ENCODE measurements around the gene CROCC2.

CROCC2 gene

GRCh38 chr2:240898108-240898730 lies 7.9 kb upstream of the CROCC2 start:
- H3K4me3 ChIP-seq (ENCODE audit: low read depth in 1 of 2, low read length in 2 of 2): no peak overlapping the region
- no peak overlapping the region for H3K27ac ChIP-seq (ENCODE audit: low read length)
- H3K36me3 ChIP-seq (ENCODE audit: insufficient read depth, low read length): no peaks in the 10 kb centered on the region
- no peak overlapping the region for H3K4me2 ChIP-seq (ENCODE audit: insufficient read depth, low read length)
- no peaks in the 10 kb centered on the region for H3K79me2 ChIP-seq (ENCODE audit: insufficient read depth, low read length)
- peaks cover 5% of the 10 kb centered on the region; the same call in 1 of the 2 replicates for H4K20me1 ChIP-seq (ENCODE audit: insufficient read depth, low read length)
- H3K9ac ChIP-seq (ENCODE audit: low read depth, low read length): no peak overlapping the region
- DNase-seq: no peak
- no peaks in the 10 kb centered on the region for H3K9me3 ChIP-seq (ENCODE audit: insufficient read depth, low read length, severe bottlenecking)
- no peak for ATAC-seq (ENCODE audit: insufficient read depth, low read depth)
- peaks cover 4% of the 10 kb centered on the region for H3K27me3 ChIP-seq (ENCODE audit: insufficient read depth, low read length, poor library complexity)
- no peaks in the 10 kb centered on the region for H3K4me1 ChIP-seq (ENCODE audit: insufficient read depth, low read length)
- no peak overlapping the region for H2AFZ ChIP-seq (ENCODE audit: low read depth, low read length)
- TF ChIP-seq, protein P1, sequence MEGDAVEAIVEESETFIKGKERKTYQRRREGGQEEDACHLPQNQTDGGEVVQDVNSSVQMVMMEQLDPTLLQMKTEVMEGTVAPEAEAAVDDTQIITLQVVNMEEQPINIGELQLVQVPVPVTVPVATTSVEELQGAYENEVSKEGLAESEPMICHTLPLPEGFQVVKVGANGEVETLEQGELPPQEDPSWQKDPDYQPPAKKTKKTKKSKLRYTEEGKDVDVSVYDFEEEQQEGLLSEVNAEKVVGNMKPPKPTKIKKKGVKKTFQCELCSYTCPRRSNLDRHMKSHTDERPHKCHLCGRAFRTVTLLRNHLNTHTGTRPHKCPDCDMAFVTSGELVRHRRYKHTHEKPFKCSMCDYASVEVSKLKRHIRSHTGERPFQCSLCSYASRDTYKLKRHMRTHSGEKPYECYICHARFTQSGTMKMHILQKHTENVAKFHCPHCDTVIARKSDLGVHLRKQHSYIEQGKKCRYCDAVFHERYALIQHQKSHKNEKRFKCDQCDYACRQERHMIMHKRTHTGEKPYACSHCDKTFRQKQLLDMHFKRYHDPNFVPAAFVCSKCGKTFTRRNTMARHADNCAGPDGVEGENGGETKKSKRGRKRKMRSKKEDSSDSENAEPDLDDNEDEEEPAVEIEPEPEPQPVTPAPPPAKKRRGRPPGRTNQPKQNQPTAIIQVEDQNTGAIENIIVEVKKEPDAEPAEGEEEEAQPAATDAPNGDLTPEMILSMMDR (IDR thresholded peaks at IDR 0.05; ENCODE audit: borderline replicate concordance, extremely low read depth, low read length, poor library complexity, severe bottlenecking): no peak
- TF ChIP-seq EZH2 (IDR thresholded peaks at IDR 0.05; ENCODE audit: borderline replicate concordance, low read depth, low read length, severe bottlenecking): no peak

GRCh38 chr2:240898731-240899467 lies 7.2 kb upstream of the CROCC2 start:
- Histone ChIP-seq H3K9me3 (ENCODE audit: insufficient read depth, low read length, severe bottlenecking) (no peaks in the 10 kb centered on the region), H3K79me2 (ENCODE audit: insufficient read depth, low read length) (no peaks in the 10 kb centered on the region), H2AFZ (ENCODE audit: low read depth, low read length) (no peak overlapping the region), H3K9ac (ENCODE audit: low read depth, low read length) (no peak overlapping the region), H3K4me2 (ENCODE audit: insufficient read depth, low read length) (no peak overlapping the region), H3K36me3 (ENCODE audit: insufficient read depth, low read length) (no peaks in the 10 kb centered on the region), H4K20me1 (ENCODE audit: insufficient read depth, low read length) (peaks cover 5% of the 10 kb centered on the region; the same call in 1 of the 2 replicates), H3K4me1 (ENCODE audit: insufficient read depth, low read length) (no peaks in the 10 kb centered on the region), H3K27ac (ENCODE audit: low read length) (no peak overlapping the region), H3K27me3 (ENCODE audit: insufficient read depth, low read length, poor library complexity) (peaks cover 4% of the 10 kb centered on the region), H3K4me3 (ENCODE audit: low read depth in 1 of 2, low read length in 2 of 2) (no peak overlapping the region)
- DNase-seq (no peak), ATAC-seq (ENCODE audit: insufficient read depth, low read depth) (no peak)
- TF ChIP-seq, protein P1 (IDR thresholded peaks at IDR 0.05; ENCODE audit: borderline replicate concordance, extremely low read depth, low read length, poor library complexity, severe bottlenecking): no peak
- TF ChIP-seq EZH2 (IDR thresholded peaks at IDR 0.05; ENCODE audit: borderline replicate concordance, low read depth, low read length, severe bottlenecking): no peak

- H2AFZ ChIP-seq (ENCODE audit: low read depth, low read length): no peak overlapping the region
- no peaks in the 10 kb centered on the region for H3K79me2 ChIP-seq (ENCODE audit: insufficient read depth, low read length)
- no peak overlapping the region for H3K9ac ChIP-seq (ENCODE audit: low read depth, low read length)
- peaks cover 4% of the 10 kb centered on the region for H3K27me3 ChIP-seq (ENCODE audit: insufficient read depth, low read length, poor library complexity)
- no peak overlapping the region for H3K27ac ChIP-seq (ENCODE audit: low read length)
- peaks cover 5% of the 10 kb centered on the region; the same call in 1 of the 2 replicates for H4K20me1 ChIP-seq (ENCODE audit: insufficient read depth, low read length)
- no peaks in the 10 kb centered on the region for H3K36me3 ChIP-seq (ENCODE audit: insufficient read depth, low read length)
- H3K9me3 ChIP-seq (ENCODE audit: insufficient read depth, low read length, severe bottlenecking): no peaks in the 10 kb centered on the region
- DNase-seq (no peak), ATAC-seq (ENCODE audit: insufficient read depth, low read depth) (no peak)
- H3K4me1 ChIP-seq (ENCODE audit: insufficient read depth, low read length): no peaks in the 10 kb centered on the region
- no peak overlapping the region for H3K4me2 ChIP-seq (ENCODE audit: insufficient read depth, low read length)
- no peak overlapping the region for H3K4me3 ChIP-seq (ENCODE audit: low read depth in 1 of 2, low read length in 2 of 2)
- no peak for TF ChIP-seq EZH2 (IDR thresholded peaks at IDR 0.05; ENCODE audit: borderline replicate concordance, low read depth, low read length, severe bottlenecking)
- TF ChIP-seq, protein P1 (IDR thresholded peaks at IDR 0.05; ENCODE audit: borderline replicate concordance, extremely low read depth, low read length, poor library complexity, severe bottlenecking): no peak
These were observed 6.7 kb upstream of the CROCC2 start for GRCh38 chr2:240899468-240899865.

Data from DND-41 (cell line).